AG04449 (cell line): Measurements from ENCODE around the gene SERTM1.

Source experiments
- CTCF ChIA-PET: fragments of 350-600 bp; formaldehyde crosslinking; extraction: SDS; loops from one replicate; lab custom pipeline; 2021; ENCODE audit warnings: antibody characterized with exemption; lab: Yijun Ruan, JAX
- POLR2A ChIA-PET: fragments of 400-600, 350-600 bp; formaldehyde crosslinking; extraction: SDS; loops from one replicate; lab custom pipeline; 2020; ENCODE audit warnings: antibody characterized with exemption, inconsistent platforms; lab: Yijun Ruan, JAX
- DNase-seq: peaks from one replicate; pipeline ENCODE4 v3.0.0-alpha.2; 2010; ENCODE audit warnings: low read depth, low spot score
- H3K4me3 ChIP-seq: 2 replicates; pipeline ENCODE4 v1.5.1; 2011; ENCODE audit warnings: low read depth, mild to moderate bottlenecking, control low read depth, low read length
- TF ChIP-seq, protein P1 (sequence below): IDR thresholded peaks from one replicate; pipeline ENCODE4 v1.5.1; 2011; ENCODE audit warnings: mild to moderate bottlenecking, moderate library complexity, low read length, control low read depth, inconsistent platforms; ENCODE audit not compliant: insufficient read depth; ENCODE audit errors: missing control alignments

Gene SERTM1

DNA sequence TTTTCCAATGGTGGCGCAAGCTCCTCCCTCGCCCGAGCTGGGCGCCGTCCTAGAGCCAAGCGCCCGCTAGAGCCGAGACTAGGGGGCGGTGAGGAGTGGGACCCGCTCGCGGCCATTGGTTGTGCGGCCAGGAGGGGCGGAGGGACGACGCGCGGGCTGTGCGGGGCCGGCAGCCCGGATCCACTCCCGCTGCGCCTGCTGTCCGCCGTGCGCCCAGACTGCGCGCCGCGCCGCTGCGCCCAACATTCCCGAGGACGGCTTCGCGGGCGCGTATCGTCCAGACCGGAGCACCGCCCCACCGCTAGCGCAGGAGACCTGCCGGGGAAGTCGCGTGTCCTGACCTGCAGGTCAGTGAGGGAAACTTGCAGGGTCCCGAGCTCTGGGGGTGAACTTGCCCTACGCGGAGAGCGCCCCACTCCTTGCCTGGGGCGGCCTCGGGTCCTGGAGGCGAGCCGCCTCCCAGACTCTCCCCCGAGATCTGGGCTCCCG, at the start of gene SERTM1:
SERTM1 (plus strand) TSS at position 183 of the 489 bp plus-strand sequence. CDS start 21,059 bp downstream, outside the sequence.
- POLR2A ChIA-PET, result no interaction called here

DNA sequence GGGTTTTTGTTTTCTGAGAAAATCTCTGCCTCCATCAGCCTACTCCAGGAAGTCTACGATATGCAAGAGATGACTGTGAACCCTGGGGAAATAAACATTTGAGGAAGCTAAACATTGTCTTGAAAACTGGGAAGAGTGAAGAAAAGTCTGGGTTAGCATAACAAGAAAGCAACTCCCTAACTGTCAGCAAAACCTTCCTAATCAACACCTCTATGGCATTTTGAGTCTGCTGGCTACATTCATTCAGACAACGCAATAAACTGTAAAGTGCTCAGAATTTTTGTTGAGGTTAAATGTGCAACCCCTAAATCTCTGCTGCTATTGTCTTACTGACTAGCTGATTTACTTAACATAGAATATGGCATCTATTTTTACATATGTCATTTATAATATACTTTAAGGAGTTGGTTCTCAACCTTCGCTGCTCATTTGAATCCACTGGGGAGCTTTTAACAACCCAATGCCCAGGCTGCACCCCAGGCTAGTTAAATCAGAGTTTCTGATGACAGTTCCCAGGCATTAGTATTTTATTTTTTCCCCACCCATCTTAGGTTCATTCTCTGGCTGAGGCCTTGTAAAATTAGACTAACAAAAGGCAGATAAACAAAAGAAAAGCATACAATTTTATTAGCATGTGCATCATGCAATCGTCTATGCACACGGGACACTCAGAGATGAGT, 45.3 kb upstream of the SERTM1 start:
- H3K4me3 ChIP-seq, result no peak overlapping the region
- TF ChIP-seq, protein P1, sequence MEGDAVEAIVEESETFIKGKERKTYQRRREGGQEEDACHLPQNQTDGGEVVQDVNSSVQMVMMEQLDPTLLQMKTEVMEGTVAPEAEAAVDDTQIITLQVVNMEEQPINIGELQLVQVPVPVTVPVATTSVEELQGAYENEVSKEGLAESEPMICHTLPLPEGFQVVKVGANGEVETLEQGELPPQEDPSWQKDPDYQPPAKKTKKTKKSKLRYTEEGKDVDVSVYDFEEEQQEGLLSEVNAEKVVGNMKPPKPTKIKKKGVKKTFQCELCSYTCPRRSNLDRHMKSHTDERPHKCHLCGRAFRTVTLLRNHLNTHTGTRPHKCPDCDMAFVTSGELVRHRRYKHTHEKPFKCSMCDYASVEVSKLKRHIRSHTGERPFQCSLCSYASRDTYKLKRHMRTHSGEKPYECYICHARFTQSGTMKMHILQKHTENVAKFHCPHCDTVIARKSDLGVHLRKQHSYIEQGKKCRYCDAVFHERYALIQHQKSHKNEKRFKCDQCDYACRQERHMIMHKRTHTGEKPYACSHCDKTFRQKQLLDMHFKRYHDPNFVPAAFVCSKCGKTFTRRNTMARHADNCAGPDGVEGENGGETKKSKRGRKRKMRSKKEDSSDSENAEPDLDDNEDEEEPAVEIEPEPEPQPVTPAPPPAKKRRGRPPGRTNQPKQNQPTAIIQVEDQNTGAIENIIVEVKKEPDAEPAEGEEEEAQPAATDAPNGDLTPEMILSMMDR, result no peak
- POLR2A ChIA-PET, result no interaction called here
- DNase-seq, result no peak
- CTCF ChIA-PET, result no interaction called here

More for the DNA sequence above, at the start of gene SERTM1:
- CTCF ChIA-PET, result no interaction called here
- TF ChIP-seq, protein P1, result no peak
- H3K4me3 ChIP-seq, result peak within 1 kb of the TSS; percentile 18
- DNase-seq, result no peak

DNA sequence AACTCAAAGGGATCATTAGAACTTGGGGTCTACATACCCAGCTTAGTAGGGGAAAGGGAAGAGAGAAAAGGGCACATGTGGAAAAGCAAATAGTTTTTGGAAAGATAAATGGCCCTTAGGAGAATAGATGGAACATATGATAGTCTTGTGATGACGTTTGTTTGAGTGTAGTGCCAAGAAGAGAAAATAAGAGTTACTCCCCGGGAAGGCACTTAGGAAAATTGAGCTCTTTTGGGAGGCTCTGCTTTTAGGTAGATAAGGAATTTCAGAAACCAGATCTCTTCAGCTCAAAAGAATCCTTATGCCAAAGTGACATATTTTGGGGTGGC, 44.8 kb upstream of the SERTM1 start:
- CTCF ChIA-PET, result no interaction called here
- TF ChIP-seq, protein P1, result no peak
- no peak for DNase-seq
- H3K4me3 ChIP-seq, result no peak overlapping the region
- POLR2A ChIA-PET, result no interaction called here

DNA sequence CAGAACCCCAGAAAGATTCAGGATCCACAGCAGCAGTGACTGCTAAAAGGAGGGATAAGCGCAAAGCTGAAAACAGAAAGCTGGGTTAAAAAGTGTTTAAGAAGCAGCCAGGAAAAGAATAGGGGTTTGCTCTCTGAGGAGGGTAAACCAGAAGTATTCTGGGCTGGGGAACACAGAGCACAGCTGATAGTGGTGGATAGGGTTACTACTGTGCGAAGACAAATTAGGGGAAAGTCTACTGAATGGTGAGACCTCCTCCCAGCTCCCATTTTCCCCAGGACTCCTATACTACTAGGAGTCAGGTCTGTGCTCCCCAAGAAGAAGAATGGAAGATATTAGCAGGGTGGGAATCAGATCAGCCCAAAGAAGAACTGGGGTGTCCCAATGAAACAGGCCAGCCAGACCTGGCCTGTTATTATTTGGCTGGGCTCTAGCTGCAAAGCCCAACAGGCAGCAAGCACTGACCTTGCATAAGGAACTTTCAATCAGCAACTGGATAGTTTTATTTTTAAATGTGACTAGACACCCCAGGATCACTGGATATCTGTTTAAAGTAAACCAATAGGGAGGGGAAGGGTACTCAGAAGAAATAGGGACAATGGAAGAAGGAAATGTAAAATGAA, 43.5 kb upstream of the SERTM1 start:
- CTCF ChIA-PET, result interaction anchor here (0.9 kb wide), 1 partner anchor 25 kb away, joined by 3 read pairs; no protein-coding TSS in a partner anchor
- POLR2A ChIA-PET, result no interaction called here

DNA sequence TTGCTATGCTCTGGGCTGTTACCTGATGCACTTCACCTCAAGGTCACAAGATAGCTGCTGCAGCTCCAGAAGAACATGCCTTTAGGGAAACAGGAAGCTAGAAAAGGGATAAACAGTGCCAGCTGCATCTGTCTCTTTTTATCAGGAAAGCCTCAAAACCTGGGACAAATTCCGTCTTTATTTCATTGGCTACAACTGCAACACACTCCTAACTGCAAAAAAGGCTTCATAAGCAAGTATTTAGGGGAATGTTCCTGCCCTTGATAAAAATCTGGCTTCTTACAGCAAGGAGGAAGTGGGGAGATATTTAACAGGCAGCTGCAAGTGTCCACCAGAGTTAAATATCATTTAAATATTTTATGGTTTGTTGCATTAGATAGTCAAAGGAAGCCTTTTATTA, 34.2 kb upstream of the SERTM1 start:
- ChIA-PET CTCF (no interaction called here), POLR2A (no interaction called here)
- no peak for DNase-seq
- TF ChIP-seq, protein P1, result no peak
- H3K4me3 ChIP-seq, result no peak overlapping the region

More for the DNA sequence above, 43.5 kb upstream of the SERTM1 start:
- TF ChIP-seq, protein P1, result no peak
- DNase-seq, result no peak
- no peak overlapping the region for H3K4me3 ChIP-seq

DNA sequence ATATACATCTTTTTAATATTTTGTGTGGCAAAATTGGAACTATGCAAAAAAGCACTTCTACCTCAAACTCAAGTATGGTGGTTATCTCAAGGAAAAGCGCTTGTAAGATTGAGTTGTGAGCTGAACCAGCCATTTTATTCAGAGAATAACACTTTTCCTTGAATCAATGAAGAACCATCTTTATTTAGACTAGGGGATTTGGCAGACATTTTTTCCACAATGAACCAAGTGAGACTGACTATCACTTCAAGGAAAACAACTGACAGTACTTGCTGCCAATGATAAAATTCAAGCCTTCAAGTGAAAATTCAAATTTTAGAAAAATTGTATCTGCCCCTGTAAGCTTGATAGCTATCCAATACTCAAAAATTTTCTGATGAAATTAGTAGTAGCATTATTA, 23.2 kb upstream of the SERTM1 start:
- ChIA-PET CTCF (interaction anchor here (0.6 kb wide), 1 partner anchor 89 kb away, joined by 3 read pairs; no protein-coding TSS in a partner anchor), POLR2A (no interaction called here)
- TF ChIP-seq, protein P1, result no peak
- no peak for DNase-seq
- no peak overlapping the region for H3K4me3 ChIP-seq
